H9 (cell line): ENCODE measurements around the gene TERF2IP. TPM values are rescaled to one million over a fixed set of nuclear protein-coding genes. Genes with fewer than 3 reads are reported as not detected.

Experiments used
- DNase-seq: peaks from one replicate; pipeline ENCODE4 v3.0.0-alpha.2; 2017
- H2AFZ ChIP-seq: one replicate; pipeline ENCODE4 v1.6.1; 2013; ENCODE audit warnings: mild to moderate bottlenecking, low read length, control low read depth, moderate library complexity
- H2AK5ac ChIP-seq: 2 replicates; pipeline ENCODE4 v1.6.1; 2013; ENCODE audit warnings: low read length, control low read depth, mixed read lengths; ENCODE audit not compliant: insufficient read length
- H2BK120ac ChIP-seq: one replicate; pipeline ENCODE4 v1.6.1; 2013; ENCODE audit warnings: low read depth, mild to moderate bottlenecking, low read length, control low read depth, inconsistent platforms; ENCODE audit not compliant: poor library complexity, severe bottlenecking
- H2BK12ac ChIP-seq: 2 replicates; pipeline ENCODE4 v1.6.1; 2013; ENCODE audit warnings: low read length, control low read depth, mixed read lengths, low read depth; ENCODE audit not compliant: insufficient read length
- H2BK15ac ChIP-seq: 2 replicates; pipeline ENCODE4 v1.6.1; 2013; ENCODE audit warnings: low read depth, low read length, control low read depth
- H2BK20ac ChIP-seq: one replicate; pipeline ENCODE4 v1.6.1; 2013; ENCODE audit warnings: low read depth, mild to moderate bottlenecking, low read length, control low read depth, inconsistent platforms; ENCODE audit not compliant: poor library complexity, severe bottlenecking
- H2BK5ac ChIP-seq: 2 replicates; pipeline ENCODE4 v1.6.1; 2013; ENCODE audit warnings: low read length, control low read depth, mixed read lengths; ENCODE audit not compliant: insufficient read length
- H3K14ac ChIP-seq: 2 replicates; pipeline ENCODE4 v1.6.1; 2013; ENCODE audit warnings: low read length, control low read depth; ENCODE audit not compliant: insufficient read depth
- H3K18ac ChIP-seq: 2 replicates; pipeline ENCODE4 v1.6.1; 2013; ENCODE audit warnings: low read depth, mild to moderate bottlenecking, mixed read lengths, low read length, control low read depth; ENCODE audit not compliant: insufficient read length
- H3K23ac ChIP-seq: 2 replicates; pipeline ENCODE4 v1.6.1; 2013; ENCODE audit warnings: low read length, control low read depth, mixed read lengths, low read depth; ENCODE audit not compliant: insufficient read length
- H3K23me2 ChIP-seq: 2 replicates; pipeline ENCODE4 v1.6.1; 2013; ENCODE audit warnings: low read depth, mild to moderate bottlenecking, mixed read lengths, low read length, control low read depth; ENCODE audit not compliant: insufficient read length, poor library complexity, severe bottlenecking
- H3K27ac ChIP-seq: 2 replicates; pipeline ENCODE4 v1.5.1; 2013; ENCODE audit warnings: low read length, control low read depth, mixed read lengths, low read depth; ENCODE audit not compliant: insufficient read length
- H3K27me3 ChIP-seq: 2 replicates; pipeline ENCODE4 v1.6.1; 2013; ENCODE audit warnings: low read length, control low read depth, inconsistent platforms; ENCODE audit not compliant: insufficient read depth
- H3K4ac ChIP-seq: 2 replicates; pipeline ENCODE4 v1.6.1; 2013; ENCODE audit warnings: low read depth, mild to moderate bottlenecking, control low read depth, inconsistent platforms, low read length, moderate library complexity
- H3K4me1 ChIP-seq: 2 replicates; pipeline ENCODE4 v1.6.1; 2013; ENCODE audit warnings: low read length, control low read depth, inconsistent platforms; ENCODE audit not compliant: insufficient read depth
- H3K4me2 ChIP-seq: 2 replicates; pipeline ENCODE4 v1.6.1; 2013; ENCODE audit warnings: low read length, control low read depth, mixed read lengths; ENCODE audit not compliant: insufficient read length, insufficient read depth
- H3K56ac ChIP-seq: 2 replicates; pipeline ENCODE4 v1.6.1; 2013; ENCODE audit warnings: low read depth, mild to moderate bottlenecking, mixed read lengths, low read length, control low read depth; ENCODE audit not compliant: insufficient read length
- H3K79me1 ChIP-seq: 2 replicates; pipeline ENCODE4 v1.6.1; 2013; ENCODE audit warnings: low read depth, mild to moderate bottlenecking, moderate library complexity, low read length, control low read depth, inconsistent platforms; ENCODE audit not compliant: insufficient read depth, poor library complexity, severe bottlenecking
- H3K79me2 ChIP-seq: 2 replicates; pipeline ENCODE4 v1.6.1; 2013; ENCODE audit warnings: low read length, control low read depth, inconsistent platforms; ENCODE audit not compliant: insufficient read depth
- H3K9ac ChIP-seq: 2 replicates; pipeline ENCODE4 v1.6.1; 2013; ENCODE audit warnings: low read length, control low read depth, mixed read lengths; ENCODE audit not compliant: insufficient read length; ENCODE audit errors: extremely low read depth
- H3K9me3 ChIP-seq: one replicate; pipeline ENCODE4 v1.6.1; 2013; ENCODE audit warnings: low read depth, low read length, inconsistent platforms; ENCODE audit not compliant: control insufficient read depth
- H3T11ph ChIP-seq: one replicate; pipeline ENCODE4 v1.6.1; 2013; ENCODE audit warnings: mild to moderate bottlenecking, low read length, control low read depth, inconsistent platforms
- H4K20me1 ChIP-seq: one replicate; pipeline ENCODE4 v1.6.1; 2013; ENCODE audit not compliant: control insufficient read depth, insufficient read length, insufficient read depth
- H4K5ac ChIP-seq: 2 replicates; pipeline ENCODE4 v1.6.1; 2013; ENCODE audit warnings: low read depth, mild to moderate bottlenecking, mixed read lengths, low read length, control low read depth; ENCODE audit not compliant: insufficient read length
- H4K8ac ChIP-seq: replicated peaks from 2 replicates; pipeline ENCODE4 v1.6.1; 2013; ENCODE audit warnings: low read length, control low read depth, mixed read lengths, low read depth; ENCODE audit not compliant: insufficient read length
- H4K91ac ChIP-seq: 2 replicates; pipeline ENCODE4 v1.6.1; 2013; ENCODE audit warnings: low read depth, mild to moderate bottlenecking, moderate library complexity, mixed read lengths, low read length, control low read depth; ENCODE audit not compliant: insufficient read length
- H3K27ac Mint-ChIP-seq, 3 experiments: 2 replicates in 2 of 3; 3 replicates in 1 of 3; pipeline ENCODE4 v1.8.0; 2020 to 2021; ENCODE audit warnings: mixed read lengths in 3 of 3, mild to moderate bottlenecking in 1 of 3, moderate library complexity in 1 of 3
- H3K27me3 Mint-ChIP-seq: 2 replicates; pipeline ENCODE4 v1.8.0; 2021; ENCODE audit warnings: low read depth, mild to moderate bottlenecking, moderate library complexity, mixed read lengths
- H3K36me3 Mint-ChIP-seq, 3 experiments: 2 replicates in 2 of 3; 3 replicates in 1 of 3; pipeline ENCODE4 v1.8.0; 2020 to 2021; ENCODE audit warnings: low read depth in 3 of 3, mixed read lengths in 3 of 3; ENCODE audit not compliant: insufficient read depth in 1 of 3
- H3K4me1 Mint-ChIP-seq, 2 experiments: 2 replicates each; pipeline ENCODE4 v1.8.0; 2020; ENCODE audit warnings: mixed read lengths in 2 of 2
- H3K4me3 Mint-ChIP-seq, 2 experiments: 2 replicates in 1 of 2; 3 replicates in 1 of 2; pipeline ENCODE4 v1.8.0; 2020 to 2021; ENCODE audit warnings: mild to moderate bottlenecking in 2 of 2, mixed read lengths in 2 of 2, moderate library complexity in 1 of 2
- H3K9me3 Mint-ChIP-seq, 2 experiments: 2 replicates in 1 of 2; 3 replicates in 1 of 2; pipeline ENCODE4 v1.8.0; 2020; ENCODE audit warnings: mild to moderate bottlenecking in 2 of 2, mixed read lengths in 2 of 2, moderate library complexity in 1 of 2
- WGBS: extraction: QIAGEN DNeasy Blood & Tissue Kit; methylation state at CpG from one replicate; pipeline ENCODE4 v1.1.7; 2013; ENCODE audit warnings: missing lambda C conversion rate, low lambda C conversion rate, mixed read lengths; ENCODE audit not compliant: insufficient read length; ENCODE audit errors: extremely low coverage; 5-methylcytosine and 5-hydroxymethylcytosine counted together
- total RNA-seq: library from RNA; stranded (reverse); gene quantifications from 2 replicates; pipeline ENCODE4 v1.2.1, GENCODE V29; 2021
- TF ChIP-seq, protein P1 (sequence below): fragments of 200-600 bp; sonication (generic); conservative IDR thresholded peaks from 3 replicates; pipeline ENCODE4 v1.8.0; 2021; ENCODE audit warnings: antibody characterized with exemption, mild to moderate bottlenecking

TERF2IP gene
- total RNA-seq, 1 experiment from 2014 or later: 15.6 TPM

DNA sequence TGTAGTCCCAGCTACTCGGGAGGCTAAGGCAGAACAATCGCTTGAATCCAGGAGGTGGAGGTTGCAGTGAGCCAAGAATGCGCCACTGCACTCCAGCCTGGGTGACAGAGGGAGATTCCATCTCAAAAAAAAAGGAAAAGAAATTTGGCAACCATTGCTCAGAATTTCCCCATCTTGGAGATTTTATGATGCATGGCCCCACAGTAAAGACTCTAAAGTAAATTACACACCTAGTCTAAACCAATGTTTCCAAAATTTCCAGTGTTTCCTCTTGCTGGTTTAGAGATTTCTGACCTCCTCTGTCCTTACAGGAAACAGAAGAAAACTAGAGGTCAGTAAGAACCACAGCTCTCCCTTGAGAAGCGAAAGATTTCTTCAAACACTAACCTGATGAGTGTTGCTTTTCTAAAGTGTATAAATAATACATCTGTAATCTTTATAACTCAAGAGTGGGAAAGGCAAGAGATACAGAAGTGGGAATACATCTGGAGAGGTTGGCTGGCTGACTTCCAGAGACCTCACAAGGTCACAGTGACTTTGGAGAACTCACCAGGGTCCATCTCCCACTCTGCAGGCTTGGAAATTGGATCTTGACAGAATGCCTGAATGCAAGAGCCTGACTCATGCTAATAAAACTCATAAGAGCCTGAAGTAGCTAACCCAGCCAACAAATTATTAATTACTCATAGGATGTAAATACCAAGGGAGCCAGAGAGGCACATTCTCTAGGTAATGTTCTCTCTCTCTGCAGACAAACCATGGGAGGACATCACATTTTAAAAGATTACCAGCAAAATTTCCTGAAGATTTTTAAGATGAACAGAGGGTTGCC lies 33.3 kb upstream of the TERF2IP start:
- Histone ChIP-seq H3T11ph (no peak overlapping the region), H3K27ac (no peak overlapping the region), H3K4me1 (no peaks in the 10 kb centered on the region), H3K79me1 (no peaks in the 10 kb centered on the region), H2BK12ac (no peak overlapping the region), H3K18ac (no peak overlapping the region), H3K56ac (no peak overlapping the region), H3K79me2 (no peaks in the 10 kb centered on the region), H3K4me2 (no peak overlapping the region), H4K5ac (no peak overlapping the region), H3K23ac (no peak overlapping the region), H4K20me1 (no peaks in the 10 kb centered on the region), H2AK5ac (no peak overlapping the region), H3K9ac (no peak overlapping the region), H2BK5ac (no peak overlapping the region), H3K9me3 (no peaks in the 10 kb centered on the region), H4K91ac (no peak overlapping the region), H2BK120ac (no peak overlapping the region), H4K8ac (no peak overlapping the region), H3K27me3 (no peaks in the 10 kb centered on the region), H3K23me2 (no peaks in the 10 kb centered on the region), H3K4ac (no peak overlapping the region), H2AFZ (no peak overlapping the region), H2BK20ac (no peak overlapping the region), H3K14ac (no peak overlapping the region), H2BK15ac (no peak overlapping the region)
- Mint-ChIP-seq H3K9me3 (no peaks in the 10 kb centered on the region), H3K4me1 (no peaks in the 10 kb centered on the region), H3K27me3 (no peaks in the 10 kb centered on the region), H3K4me3 (no peak overlapping the region), H3K27ac (no peak overlapping the region; a peak in 1 of 7 replicates), H3K36me3 (peaks cover 32 to 71% (median 70%) of the 10 kb centered on the region in 3 experiments; a peak in 6 of 7 replicates)
- WGBS: no CpG with 5 or more reads among the region's 4 CpGs
- no peak for DNase-seq
- TF ChIP-seq, protein P1, sequence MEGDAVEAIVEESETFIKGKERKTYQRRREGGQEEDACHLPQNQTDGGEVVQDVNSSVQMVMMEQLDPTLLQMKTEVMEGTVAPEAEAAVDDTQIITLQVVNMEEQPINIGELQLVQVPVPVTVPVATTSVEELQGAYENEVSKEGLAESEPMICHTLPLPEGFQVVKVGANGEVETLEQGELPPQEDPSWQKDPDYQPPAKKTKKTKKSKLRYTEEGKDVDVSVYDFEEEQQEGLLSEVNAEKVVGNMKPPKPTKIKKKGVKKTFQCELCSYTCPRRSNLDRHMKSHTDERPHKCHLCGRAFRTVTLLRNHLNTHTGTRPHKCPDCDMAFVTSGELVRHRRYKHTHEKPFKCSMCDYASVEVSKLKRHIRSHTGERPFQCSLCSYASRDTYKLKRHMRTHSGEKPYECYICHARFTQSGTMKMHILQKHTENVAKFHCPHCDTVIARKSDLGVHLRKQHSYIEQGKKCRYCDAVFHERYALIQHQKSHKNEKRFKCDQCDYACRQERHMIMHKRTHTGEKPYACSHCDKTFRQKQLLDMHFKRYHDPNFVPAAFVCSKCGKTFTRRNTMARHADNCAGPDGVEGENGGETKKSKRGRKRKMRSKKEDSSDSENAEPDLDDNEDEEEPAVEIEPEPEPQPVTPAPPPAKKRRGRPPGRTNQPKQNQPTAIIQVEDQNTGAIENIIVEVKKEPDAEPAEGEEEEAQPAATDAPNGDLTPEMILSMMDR: no peak
